Renal cortex interstitium (tissue), 11 donors: ENCODE data around the gene CFLAR. TPM values are rescaled to one million over a fixed set of nuclear protein-coding genes. Genes with fewer than 3 reads are reported as not detected.
"Not testable (repeated sequence)": the region's sequence is repeated elsewhere in the genome, so short reads cannot be mapped to it uniquely, and the experiment has no call there.

Experiments used
- DNase-seq, 11 donors: peaks; one replicate each; pipeline ENCODE4 v3.0.0-alpha.2; 2013; ENCODE audit warnings: low read depth in 9 of 11, low spot score in 4 of 11; ENCODE audit errors: extremely low read depth in 1 of 11
- polyA plus RNA-seq, 3 donors: library from polyadenylated mRNA; unstranded; fragments of 120-200 nt; gene quantifications; one replicate each; pipeline ENCODE4 v1.2.1, GENCODE V29; 2013; ENCODE audit not compliant: insufficient read length in 3 of 3

CFLAR gene
- polyA plus RNA-seq, 3 donors = 51.7 to 84.8 (median 64.0) TPM

GRCh38 chr2:201158111-201158929, 42.4 kb downstream of the CFLAR start:
- peak in 9 of 11 donors; percentile 40 to 81 (median 51) for DNase-seq

- DNase-seq = no peak
These were observed 48.2 kb downstream of the CFLAR start for GRCh38 chr2:201164166-201164565.

GRCh38 chr2:201167546-201167945, 51.6 kb downstream of the CFLAR start:
- no peak for DNase-seq

- DNase-seq = not testable (repeated sequence)
These were observed 52.5 kb downstream of the CFLAR start for GRCh38 chr2:201168496-201168895.

- DNase-seq = no peak
These were observed 55.4 kb downstream of the CFLAR start for GRCh38 chr2:201171259-201171814.

- DNase-seq = no peak
These were observed 56.3 kb downstream of the CFLAR start for GRCh38 chr2:201172279-201172678.

GRCh38 chr2:201174687-201175086, 58.7 kb downstream of the CFLAR start:
- no peak for DNase-seq

GRCh38 chr2:201176081-201176481, 60.1 kb downstream of the CFLAR start:
- no peak for DNase-seq

- no peak for DNase-seq
These were observed 64.0 kb downstream of the CFLAR start for GRCh38 chr2:201180010-201180409.

GRCh38 chr2:201182650-201183364, 66.8 kb downstream of the CFLAR start, which contains the start of gene CASP10:
Gene CASP10 (plus strand): TSS chr2:201183141. CDS start chr2:201185778, 2,637 bp downstream.
- peak in 6 of 11 donors; percentile 29 to 70 (median 50) for DNase-seq

GRCh38 chr2:201183365-201183727, 67.4 kb downstream of the CFLAR start:
- DNase-seq = peak in 1 of 11 donors; percentile 13

- not testable (repeated sequence) for DNase-seq
These were observed 67.9 kb downstream of the CFLAR start for GRCh38 chr2:201183835-201184234.

- not testable (repeated sequence) for DNase-seq
These were observed 68.3 kb downstream of the CFLAR start for GRCh38 chr2:201184248-201184647.

- DNase-seq = no peak
These were observed 69.9 kb downstream of the CFLAR start for GRCh38 chr2:201185863-201186262.

GRCh38 chr2:201186982-201187381, 71.0 kb downstream of the CFLAR start:
- DNase-seq = no peak

GRCh38 chr2:201188449-201188848, 72.5 kb downstream of the CFLAR start:
- no peak for DNase-seq

- DNase-seq = peak in 2 of 11 donors; percentile 10 to 45
These were observed 75.3 kb downstream of the CFLAR start for GRCh38 chr2:201191132-201191875.

- no peak for DNase-seq
These were observed 78.1 kb downstream of the CFLAR start for GRCh38 chr2:201194097-201194496.

- DNase-seq = no peak
These were observed 79.4 kb downstream of the CFLAR start for GRCh38 chr2:201195331-201195730.
